GM12891 (cell line): ENCODE results near the gene MNX1.

ENCODE experiments used
- PAX5 ChIP-seq: IDR thresholded peaks from 2 replicates; pipeline ENCODE4 v1.6.1; 2011; ENCODE audit warnings: low read length, moderate library complexity, mild to moderate bottlenecking; ENCODE audit not compliant: insufficient read depth, severe bottlenecking
- POLR2A ChIP-seq: IDR thresholded peaks from 2 replicates; pipeline ENCODE4 v1.6.1; 2011; ENCODE audit warnings: low read depth, low read length, control low read depth
- POLR2AphosphoS5 ChIP-seq: IDR thresholded peaks from 2 replicates; pipeline ENCODE4 v1.6.1; 2011; ENCODE audit warnings: low read depth, low read length, control low read depth
- POU2F2 ChIP-seq: IDR thresholded peaks from 2 replicates; pipeline ENCODE4 v1.6.1; 2011; ENCODE audit warnings: low read depth, mild to moderate bottlenecking, control low read depth, low read length, moderate library complexity
- SPI1 ChIP-seq: IDR thresholded peaks from 2 replicates; pipeline ENCODE4 v1.6.1; 2011; ENCODE audit warnings: low read depth, low read length, control low read depth
- TAF1 ChIP-seq: IDR thresholded peaks from 2 replicates; pipeline ENCODE4 v1.6.1; 2011; ENCODE audit warnings: low read depth, low read length, control low read depth

DNA sequence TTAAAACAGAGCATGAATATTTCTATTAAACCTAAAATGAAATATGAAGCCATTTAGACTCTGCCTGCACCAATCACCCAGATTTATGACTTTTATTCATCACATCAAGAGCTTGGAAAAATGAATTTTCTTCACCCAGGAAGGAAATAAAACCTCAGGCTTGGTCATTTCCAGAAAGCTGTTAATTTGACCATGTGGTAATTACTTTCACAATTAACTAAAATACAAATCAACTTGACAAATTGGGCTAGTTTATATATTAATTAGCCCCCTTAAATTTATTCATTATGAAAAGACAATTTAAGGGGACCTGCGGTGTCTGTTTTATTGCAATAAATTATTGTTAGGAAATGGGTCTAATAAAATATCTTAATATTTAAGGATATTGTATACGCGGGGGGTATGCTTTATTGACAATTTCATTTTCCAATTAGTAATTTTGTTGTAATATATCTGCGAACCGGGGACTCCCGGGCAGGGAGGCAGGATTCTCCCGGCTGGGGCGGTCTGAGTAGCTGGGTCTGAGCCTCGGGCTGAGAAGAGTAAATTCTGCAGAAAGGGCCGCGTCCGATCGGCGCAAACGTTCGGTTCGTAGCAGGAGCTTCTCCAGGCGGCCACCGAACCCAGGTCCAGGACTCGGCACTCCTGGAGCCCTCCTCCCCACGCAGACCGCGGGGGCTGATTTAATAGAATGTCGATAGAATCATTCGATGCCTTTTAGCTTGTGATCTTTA is 9.4 kb upstream of the MNX1 start:
- TF ChIP-seq TAF1 (no peak), POLR2A (no peak), POLR2AphosphoS5 (no peak), SPI1 (no peak), PAX5 (no peak), POU2F2 (no peak)
